GM12878 (cell line): Measurements from ENCODE around the gene ZNF627. TPM values are rescaled to one million over a fixed set of nuclear protein-coding genes. Genes with fewer than 3 reads are reported as not detected.

Experiments
- ATAC-seq: fragments of 200-7000 bp; cut with Tn5 transposase; 3 replicates; pipeline ENCODE4 v1.9.1; 2020; ENCODE audit warnings: mild to moderate bottlenecking, moderate library complexity
- BruUV-seq: library from RNA; stranded (reverse); fragments of 400-500 nt; replicated peaks from 2 replicates; lab custom pipeline; 2021; lab: Mats Ljungman, UMichigan
- CTCF ChIA-PET: fragments of 300-600 bp; sonication (Branson Sonifier 250); formaldehyde crosslinking; extraction: SDS; loops from one replicate; lab custom pipeline; 2021; ENCODE audit warnings: inconsistent platforms; lab: Yijun Ruan, JAX
- POLR2A ChIA-PET: fragments of 350-600 bp; formaldehyde crosslinking; extraction: SDS; loops from one replicate; lab custom pipeline; 2021; ENCODE audit warnings: inconsistent platforms; lab: Charles Lee
- RAD21 ChIA-PET: fragments of 300-600 bp; sonication (Branson Sonifier 250); formaldehyde crosslinking; loops from one replicate; lab custom pipeline; 2023; ENCODE audit warnings: antibody characterized with exemption; ENCODE audit not compliant: unreplicated experiment; lab: Charles Lee
- SMC1A ChIA-PET: fragments of 300-600 bp; sonication (Branson Sonifier 250); formaldehyde crosslinking; loops from one replicate; lab custom pipeline; 2023; ENCODE audit not compliant: unreplicated experiment, uncharacterized antibody; lab: Charles Lee
- DNase-seq: peaks from one replicate; pipeline ENCODE4 v3.0.0-alpha.2; 2011; ENCODE audit warnings: low read depth, low spot score
- FAIRE-seq: peaks from 3 replicates; lab custom pipeline; 2011; peaks lifted over from hg19 to GRCh38; lab: Jason Lieb, UNC
- H2AFZ ChIP-seq: 2 replicates; pipeline ENCODE4 v1.6.0; 2011; ENCODE audit warnings: low read depth, low read length, control low read depth; ENCODE audit not compliant: control insufficient read depth
- H3K27ac ChIP-seq: 2 replicates; pipeline ENCODE4 v1.5.1; 2011; ENCODE audit warnings: control low read depth; ENCODE audit not compliant: control insufficient read depth, insufficient read depth
- H3K27me3 ChIP-seq, 2 experiments: replicated peaks in 1 of 2; 2 replicates each; pipeline versions ENCODE4 v1.6.0 to v1.6.1; 2011; ENCODE audit warnings: low read length in 1 of 2; ENCODE audit not compliant: control insufficient read depth in 2 of 2, insufficient read depth in 2 of 2
- H3K36me3 ChIP-seq, 2 experiments: 2 replicates each; pipeline ENCODE4 v1.5.1; 2011; ENCODE audit warnings: low read length in 1 of 2; ENCODE audit not compliant: control insufficient read depth in 2 of 2, insufficient read depth in 2 of 2
- H3K4me1 ChIP-seq: 2 replicates; pipeline ENCODE4 v1.6.1; 2011; ENCODE audit warnings: mild to moderate bottlenecking, low read length, moderate library complexity, mixed read lengths; ENCODE audit not compliant: control insufficient read depth, insufficient read depth
- H3K4me2 ChIP-seq: 2 replicates; pipeline ENCODE4 v1.6.0; 2011; ENCODE audit warnings: control low read depth; ENCODE audit not compliant: control insufficient read depth, insufficient read depth
- H3K4me3 ChIP-seq: fragments of 200-600 bp; sonication (generic); 2 replicates; pipeline ENCODE4 v1.5.1; 2016
- H3K79me2 ChIP-seq: 2 replicates; pipeline ENCODE4 v1.6.0; 2011; ENCODE audit warnings: low read length; ENCODE audit not compliant: control insufficient read depth, insufficient read depth
- H3K9ac ChIP-seq: 2 replicates; pipeline ENCODE4 v1.8.0; 2011; ENCODE audit warnings: low read length, control low read depth, mixed read lengths; ENCODE audit not compliant: control insufficient read depth, insufficient read depth
- H3K9me3 ChIP-seq: replicated peaks from 3 replicates; pipeline ENCODE4 v1.5.1; 2011; ENCODE audit warnings: mild to moderate bottlenecking, low read length; ENCODE audit not compliant: control insufficient read depth, insufficient read depth
- H4K20me1 ChIP-seq: 2 replicates; pipeline ENCODE4 v1.6.0; 2011; ENCODE audit not compliant: control insufficient read depth, insufficient read depth
- WGBS: methylation state at CpG from one replicate; pipeline ENCODE4 v1.1.6; 2016; ENCODE audit warnings: low lambda C conversion rate; ENCODE audit not compliant: insufficient replicate concordance, insufficient coverage; ENCODE audit errors: missing lambda C conversion rate; 5-methylcytosine and 5-hydroxymethylcytosine counted together
- in situ Hi-C: fragments of 300-500 bp; cut with MboI; formaldehyde crosslinking; loops from 9 replicates; pipeline ENCODE4 v1.14.3; 2018; ENCODE audit warnings: mixed read lengths
- intact Hi-C: fragments of 100-400 bp; cut with micrococcal nuclease; formaldehyde crosslinking; loops from one replicate; pipeline ENCODE4 v1.14.2; 2022; ENCODE audit not compliant: unreplicated experiment
- polyA plus RNA-seq, 11 experiments: library from polyadenylated mRNA; depleted of rRNA in 4 of 11; unstranded in 6 of 11; stranded (reverse) in 5 of 11; fragments of >200 nt; fragmentation: Nextera tagmentation in 4 of 11; fragmentation: Illumina TruSeq in 1 of 11; extraction: Ambion mirVana in 4 of 11; extraction: Trizol in 1 of 11; gene quantifications; 1 replicate in 1 of 11; 2 replicates in 10 of 11; pipeline versions ENCODE4 v1.2.1 to v1.2.3, GENCODE V29; 2011 to 2016; ENCODE audit warnings: inconsistent platforms in 2 of 11, missing spikeins in 2 of 11, low read depth in 1 of 11
- total RNA-seq, 4 experiments: library from RNA; depleted of rRNA in 3 of 4; stranded (reverse); fragments of >200 nt in 3 of 4; fragmentation: Illumina TruSeq in 1 of 4; extraction: Trizol in 1 of 4; gene quantifications; 2 replicates each; pipeline versions ENCODE4 v1.2.1 to v1.2.3, GENCODE V29; 2013 to 2021
- TF ChIP-seq, protein P1 (sequence below): fragments of 450-650 bp; IDR thresholded peaks from 2 replicates; pipeline ENCODE4 v1.6.1; 2017; ENCODE audit warnings: low read depth, mild to moderate bottlenecking, moderate library complexity

The ZNF627 gene
- total and polyA plus RNA-seq, 10 of the 15 experiments (the other 5 are each of a cell fraction or from before 2014, with no cell fraction given), result 5.1 to 13.7 (median 10.2) TPM

DNA sequence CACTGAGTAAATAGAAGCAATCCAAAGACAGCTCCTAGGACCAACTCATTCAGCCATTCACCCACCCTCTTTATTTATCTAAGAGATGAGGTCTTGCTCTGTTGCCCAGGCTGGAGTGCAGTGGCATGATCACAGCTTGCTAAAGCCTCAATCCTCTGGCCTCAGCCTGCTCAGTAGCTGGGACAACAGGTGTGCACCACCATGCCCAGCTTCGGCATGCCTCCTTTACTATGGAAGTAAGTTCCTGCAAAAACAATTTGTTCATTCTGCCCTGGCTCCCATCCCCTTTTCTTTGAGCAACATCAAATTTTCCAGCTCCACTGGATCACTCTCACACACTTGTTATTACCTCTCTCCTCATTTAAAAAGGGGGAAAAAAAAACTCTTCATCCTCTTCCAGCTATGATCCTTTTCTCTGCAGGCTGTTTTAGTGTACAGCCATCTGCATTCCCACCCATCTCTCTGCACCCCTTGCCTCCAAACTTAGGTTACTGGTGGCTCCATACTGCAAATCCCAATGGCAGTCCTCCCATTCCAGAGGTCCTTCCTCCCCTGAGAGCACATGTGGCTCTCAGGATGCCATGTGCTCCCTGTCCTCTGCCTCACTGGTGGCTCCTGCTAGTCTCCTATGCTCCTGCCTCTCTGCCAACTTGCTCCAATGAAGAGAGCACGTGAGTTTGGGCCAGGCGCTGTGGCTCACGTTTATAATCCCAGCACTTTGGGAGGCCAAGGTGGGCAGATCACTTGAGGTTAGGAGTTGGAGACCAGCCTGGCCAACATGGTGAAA is 40.5 kb upstream of the ZNF627 start:
- Histone ChIP-seq H3K4me3 (peak overlapping the region; percentile 23), H4K20me1 (no peaks in the 10 kb centered on the region), H3K9me3 (no peaks in the 10 kb centered on the region), H2AFZ (no peak overlapping the region), H3K4me2 (peak overlapping the region; percentile 36), H3K9ac (no peak overlapping the region), H3K27ac (no peak overlapping the region), H3K4me1 (peaks cover 23% of the 10 kb centered on the region), H3K79me2 (peaks cover 48% of the 10 kb centered on the region), H3K36me3 (peaks cover 7 to 22% of the 10 kb centered on the region in 2 experiments; a peak in 3 of 4 replicates), H3K27me3 (no peaks in the 10 kb centered on the region)
- intact Hi-C loops, result no loop called here
- TF ChIP-seq, protein P1, sequence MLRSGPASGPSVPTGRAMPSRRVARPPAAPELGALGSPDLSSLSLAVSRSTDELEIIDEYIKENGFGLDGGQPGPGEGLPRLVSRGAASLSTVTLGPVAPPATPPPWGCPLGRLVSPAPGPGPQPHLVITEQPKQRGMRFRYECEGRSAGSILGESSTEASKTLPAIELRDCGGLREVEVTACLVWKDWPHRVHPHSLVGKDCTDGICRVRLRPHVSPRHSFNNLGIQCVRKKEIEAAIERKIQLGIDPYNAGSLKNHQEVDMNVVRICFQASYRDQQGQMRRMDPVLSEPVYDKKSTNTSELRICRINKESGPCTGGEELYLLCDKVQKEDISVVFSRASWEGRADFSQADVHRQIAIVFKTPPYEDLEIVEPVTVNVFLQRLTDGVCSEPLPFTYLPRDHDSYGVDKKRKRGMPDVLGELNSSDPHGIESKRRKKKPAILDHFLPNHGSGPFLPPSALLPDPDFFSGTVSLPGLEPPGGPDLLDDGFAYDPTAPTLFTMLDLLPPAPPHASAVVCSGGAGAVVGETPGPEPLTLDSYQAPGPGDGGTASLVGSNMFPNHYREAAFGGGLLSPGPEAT, result no peak
- ChIA-PET CTCF (interaction anchor here (0.8 to 9.1 kb wide), 2 partner anchors 20 to 30 kb away, joined by 3 to 225 read pairs; no protein-coding TSS in a partner anchor), SMC1A (interaction anchor here (8.5 kb wide), 1 partner anchor 27 kb away, joined by 215 read pairs; the partner anchor contains the start of gene ACP5), POLR2A (interaction anchor here (0.6 to 2.8 kb wide), 7 partner anchors 11 to 582 kb away, joined by 3 to 9 read pairs (median 4); partner anchors contain the start of gene ODAD3), RAD21 (interaction anchor here (0.7 to 1.0 kb wide), 3 partner anchors 20 to 1055 kb away, joined by 3 read pairs; no protein-coding TSS in a partner anchor)
- no peak for FAIRE-seq
- ATAC-seq, result no peak
- WGBS, result 96% methylated on average over 4 of the region's 4 CpGs
- in situ Hi-C loops, result no loop called here
- BruUV-seq, result no TSS peak
- no peak for DNase-seq
